CD14-positive monocyte (primary cell): ENCODE measurements around the gene NUP153. TPM values are rescaled to one million over a fixed set of nuclear protein-coding genes. Genes with fewer than 3 reads are reported as not detected.

Source experiments
- DNase-seq, 3 donors: peaks; one replicate each; pipeline ENCODE4 v3.0.0-alpha.2; 2011 to 2022
- H2AFZ ChIP-seq: 2 replicates; pipeline ENCODE4 v1.6.0; 2012; ENCODE audit warnings: mild to moderate bottlenecking, low read depth, low read length, inconsistent platforms; ENCODE audit not compliant: insufficient read depth, poor library complexity, severe bottlenecking
- H3K27ac ChIP-seq, 2 donors: 1 replicate in 1 of 2; 2 replicates in 1 of 2; pipeline ENCODE4 v1.5.1; 2012 to 2013; ENCODE audit warnings: low read length in 2 of 2, control low read depth in 1 of 2, inconsistent platforms in 1 of 2, low read depth in 1 of 2, mild to moderate bottlenecking in 1 of 2
- H3K27me3 ChIP-seq, 2 donors: one replicate each; pipeline versions ENCODE4 v1.6.0 to v1.6.1; 2011 to 2013; ENCODE audit warnings: low read length in 2 of 2; ENCODE audit not compliant: control insufficient read depth in 2 of 2, insufficient read depth in 2 of 2
- H3K36me3 ChIP-seq, 2 donors: replicated peaks in 1 of 2; 1 replicate in 1 of 2; 2 replicates in 1 of 2; pipeline versions ENCODE4 v1.5.1 to v1.6.1; 2012 to 2013; ENCODE audit warnings: low read length in 2 of 2, control low read depth in 1 of 2, inconsistent platforms in 1 of 2, mild to moderate bottlenecking in 1 of 2; ENCODE audit not compliant: insufficient read depth in 2 of 2, control insufficient read depth in 1 of 2
- H3K4me1 ChIP-seq, 2 donors: 1 replicate in 1 of 2; 2 replicates in 1 of 2; pipeline versions ENCODE4 v1.5.1 to v1.6.1; 2012 to 2013; ENCODE audit warnings: low read length in 2 of 2, control low read depth in 1 of 2, inconsistent platforms in 1 of 2, mild to moderate bottlenecking in 1 of 2, moderate library complexity in 1 of 2; ENCODE audit not compliant: insufficient read depth in 2 of 2, control insufficient read depth in 1 of 2
- H3K4me2 ChIP-seq: replicated peaks from 2 replicates; pipeline ENCODE3; 2012; ENCODE audit warnings: low read length, moderate library complexity, mild to moderate bottlenecking; ENCODE audit not compliant: poor library complexity, severe bottlenecking; ENCODE audit errors: extremely low read depth
- H3K4me3 ChIP-seq, 3 experiments: fragments of 200-600 bp in 1 of 3; sonication (generic) in 1 of 3; replicated peaks in 1 of 3; 1 replicate in 2 of 3; 2 replicates in 1 of 3; pipeline ENCODE4 v1.5.1; 2011 to 2013; ENCODE audit warnings: low read length in 3 of 3, mild to moderate bottlenecking in 3 of 3, control low read depth in 2 of 3, low read depth in 2 of 3, inconsistent platforms in 1 of 3, moderate library complexity in 1 of 3
- H3K79me2 ChIP-seq: 2 replicates; pipeline ENCODE4 v1.6.0; 2012; ENCODE audit warnings: mild to moderate bottlenecking, control low read depth, inconsistent platforms, low read length, moderate library complexity; ENCODE audit not compliant: insufficient read depth
- H3K9ac ChIP-seq: 2 replicates; pipeline ENCODE4 v1.6.0; 2017; ENCODE audit warnings: low read length, mild to moderate bottlenecking; ENCODE audit not compliant: insufficient read depth, poor library complexity, severe bottlenecking
- H3K9me3 ChIP-seq, 2 donors: replicated peaks in 1 of 2; 1 replicate in 1 of 2; 2 replicates in 1 of 2; pipeline versions ENCODE4 v1.5.1 to v1.6.1; 2012 to 2013; ENCODE audit warnings: low read length in 2 of 2, control low read depth in 1 of 2; ENCODE audit not compliant: control insufficient read depth in 1 of 2, insufficient read depth in 1 of 2
- H4K20me1 ChIP-seq: 2 replicates; pipeline ENCODE4 v1.6.0; 2012; ENCODE audit warnings: mild to moderate bottlenecking, low read length, control low read depth, moderate library complexity; ENCODE audit not compliant: insufficient read depth
- H3K27ac Mint-ChIP-seq, 7 donors: one replicate each; pipeline ENCODE4 v1.8.0; 2020; ENCODE audit warnings: mild to moderate bottlenecking in 7 of 7, mixed read lengths in 7 of 7, moderate library complexity in 6 of 7, inconsistent platforms in 2 of 7
- H3K27me3 Mint-ChIP-seq, 3 donors: one replicate each; pipeline ENCODE4 v1.8.0; 2021 to 2022; ENCODE audit warnings: low read depth in 3 of 3, mild to moderate bottlenecking in 3 of 3, mixed read lengths in 3 of 3, moderate library complexity in 3 of 3, inconsistent platforms in 1 of 3
- H3K36me3 Mint-ChIP-seq, 2 donors: one replicate each; pipeline ENCODE4 v1.8.0; 2020; ENCODE audit warnings: mixed read lengths in 2 of 2, inconsistent platforms in 1 of 2, mild to moderate bottlenecking in 1 of 2
- H3K4me1 Mint-ChIP-seq: one replicate; pipeline ENCODE4 v1.8.0; 2020; ENCODE audit warnings: mild to moderate bottlenecking, mixed read lengths
- H3K4me3 Mint-ChIP-seq, 2 donors: one replicate each; pipeline ENCODE4 v1.8.0; 2020; ENCODE audit warnings: mild to moderate bottlenecking in 2 of 2, mixed read lengths in 2 of 2, moderate library complexity in 1 of 2
- H3K9me3 Mint-ChIP-seq, 7 donors: one replicate each; pipeline ENCODE4 v1.8.0; 2020 to 2022; ENCODE audit warnings: mixed read lengths in 7 of 7, mild to moderate bottlenecking in 6 of 7, moderate library complexity in 6 of 7, inconsistent platforms in 2 of 7
- WGBS: methylation state at CpG from one replicate; pipeline ENCODE4 v1.1.5; 2013; ENCODE audit warnings: missing lambda C conversion rate; ENCODE audit not compliant: insufficient coverage; 5-methylcytosine and 5-hydroxymethylcytosine counted together
- intact Hi-C, 2 donors: fragments of 100-400 bp; cut with micrococcal nuclease; formaldehyde crosslinking; loops; one replicate each; pipeline versions ENCODE4 v1.15.0 to v1.15.1; 2023
- polyA plus RNA-seq, 3 donors: library from polyadenylated mRNA; depleted of rRNA in 1 of 3; unstranded in 2 of 3; stranded (reverse) in 1 of 3; fragments of 300-500 nt in 2 of 3; fragments of >200 nt in 1 of 3; fragmentation: Illumina TruSeq in 2 of 3; gene quantifications; 1 replicate in 2 of 3; 2 replicates in 1 of 3; pipeline ENCODE4 v1.2.3, GENCODE V29; 2012 to 2021
- TF ChIP-seq, protein P1 (sequence below): fragments of 200-600 bp; IDR thresholded peaks from one replicate; pipeline ENCODE4 v1.8.0; 2022; ENCODE audit warnings: antibody characterized with exemption, mild to moderate bottlenecking

Gene NUP153
- polyA plus RNA-seq, 3 donors = 0.99 to 13.8 (median 2.3) TPM

DNA sequence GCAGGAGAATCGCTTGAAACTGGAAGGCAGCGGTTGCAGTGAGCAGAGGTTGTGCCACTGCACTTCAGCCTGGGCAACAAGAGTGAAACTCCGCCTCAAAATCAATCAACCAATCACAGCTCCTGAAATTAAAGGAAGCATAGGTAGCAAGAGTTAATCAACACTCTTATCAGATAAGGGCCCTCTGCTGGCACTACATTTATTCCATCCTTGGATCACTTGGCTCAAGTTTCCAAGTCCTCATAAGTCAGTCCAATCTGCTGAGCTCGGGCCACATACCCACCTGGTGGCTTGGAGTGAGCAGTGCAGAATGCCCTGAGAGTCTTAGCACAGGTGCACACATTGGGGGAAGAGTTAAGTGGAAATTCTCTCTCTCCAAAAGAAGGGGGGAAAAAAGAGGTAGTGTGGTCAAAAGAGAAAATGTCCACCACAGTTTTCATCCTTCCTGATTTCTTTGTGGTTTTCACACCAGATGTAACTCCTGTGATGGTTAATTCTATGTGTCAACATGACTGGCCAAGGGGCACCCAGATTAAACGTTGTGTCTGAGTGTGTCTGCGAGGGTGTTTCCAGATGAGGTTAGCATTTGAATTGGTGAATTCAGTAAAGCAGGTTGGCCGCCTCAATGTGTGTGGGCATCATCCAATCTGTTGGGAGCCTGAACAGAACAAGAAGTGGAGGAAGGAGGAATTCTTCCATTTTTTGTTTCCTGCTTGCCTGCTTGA is 120.8 kb downstream of the NUP153 start:
- Histone ChIP-seq H3K36me3 (no peaks in the 10 kb centered on the region), H2AFZ (peak overlapping the region; percentile 16), H3K9me3 (no peaks in the 10 kb centered on the region), H3K4me2 (no peak overlapping the region), H3K27ac (no peak overlapping the region), H4K20me1 (no peaks in the 10 kb centered on the region), H3K9ac (no peak overlapping the region), H3K4me1 (peaks cover 10 to 14% of the 10 kb centered on the region in 2 donors), H3K79me2 (no peaks in the 10 kb centered on the region), H3K27me3 (no peaks in the 10 kb centered on the region), H3K4me3 (no peak overlapping the region)
- DNase-seq = peak; percentile 14 to 56 (median 32)
- Mint-ChIP-seq H3K4me1 (peaks cover 15% of the 10 kb centered on the region), H3K36me3 (peaks cover 0 to 2% of the 10 kb centered on the region in 2 donors), H3K4me3 (no peak overlapping the region), H3K27ac (peak overlapping the region; percentile 8 to 58 (median 36)), H3K9me3 (peaks cover 2 to 7% (median 5%) of the 10 kb centered on the region in 7 donors), H3K27me3 (peaks cover 10 to 13% (median 11%) of the 10 kb centered on the region in 3 donors)
- TF ChIP-seq, protein P1, sequence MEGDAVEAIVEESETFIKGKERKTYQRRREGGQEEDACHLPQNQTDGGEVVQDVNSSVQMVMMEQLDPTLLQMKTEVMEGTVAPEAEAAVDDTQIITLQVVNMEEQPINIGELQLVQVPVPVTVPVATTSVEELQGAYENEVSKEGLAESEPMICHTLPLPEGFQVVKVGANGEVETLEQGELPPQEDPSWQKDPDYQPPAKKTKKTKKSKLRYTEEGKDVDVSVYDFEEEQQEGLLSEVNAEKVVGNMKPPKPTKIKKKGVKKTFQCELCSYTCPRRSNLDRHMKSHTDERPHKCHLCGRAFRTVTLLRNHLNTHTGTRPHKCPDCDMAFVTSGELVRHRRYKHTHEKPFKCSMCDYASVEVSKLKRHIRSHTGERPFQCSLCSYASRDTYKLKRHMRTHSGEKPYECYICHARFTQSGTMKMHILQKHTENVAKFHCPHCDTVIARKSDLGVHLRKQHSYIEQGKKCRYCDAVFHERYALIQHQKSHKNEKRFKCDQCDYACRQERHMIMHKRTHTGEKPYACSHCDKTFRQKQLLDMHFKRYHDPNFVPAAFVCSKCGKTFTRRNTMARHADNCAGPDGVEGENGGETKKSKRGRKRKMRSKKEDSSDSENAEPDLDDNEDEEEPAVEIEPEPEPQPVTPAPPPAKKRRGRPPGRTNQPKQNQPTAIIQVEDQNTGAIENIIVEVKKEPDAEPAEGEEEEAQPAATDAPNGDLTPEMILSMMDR = no peak
- 26% methylated on average over 3 of the region's 7 CpGs for WGBS
- intact Hi-C loops = no loop called here

DNA sequence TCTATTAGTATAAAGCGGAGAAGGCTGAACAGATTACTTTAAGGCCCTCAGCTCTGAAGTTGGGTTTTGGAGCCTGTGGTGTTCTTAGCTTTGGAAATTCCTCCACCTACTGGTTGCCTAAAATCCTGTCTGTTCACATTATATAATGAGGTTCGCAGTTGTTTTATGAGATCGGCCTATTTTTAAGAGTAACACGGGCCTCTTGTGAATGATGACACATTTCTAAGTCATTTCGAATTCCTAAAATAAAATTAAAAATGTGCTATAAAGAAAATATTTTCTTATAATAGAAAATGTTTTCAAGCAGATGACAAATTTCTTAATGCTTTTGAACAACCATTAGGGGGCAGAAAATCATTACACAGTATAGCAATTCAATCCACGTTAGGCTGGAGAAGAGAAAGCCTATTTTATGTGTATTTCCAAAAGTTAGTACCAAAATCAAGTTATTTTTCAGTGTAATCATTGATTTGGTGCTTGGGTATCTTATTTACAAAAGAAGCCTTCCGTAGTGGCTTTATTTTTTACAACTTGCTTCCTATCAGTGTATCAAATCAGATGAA is 122.4 kb downstream of the NUP153 start:
- Histone ChIP-seq H4K20me1 (no peaks in the 10 kb centered on the region), H3K4me3 (no peak overlapping the region), H3K27ac (no peak overlapping the region), H3K27me3 (peaks cover 0 to 5% of the 10 kb centered on the region in 2 donors), H3K9ac (no peak overlapping the region), H3K9me3 (no peaks in the 10 kb centered on the region), H2AFZ (no peak overlapping the region), H3K36me3 (no peaks in the 10 kb centered on the region), H3K4me1 (peaks cover 7 to 13% of the 10 kb centered on the region in 2 donors), H3K79me2 (no peaks in the 10 kb centered on the region), H3K4me2 (peak overlapping the region; percentile 33)
- H3K4me1 Mint-ChIP-seq = peaks cover 17% of the 10 kb centered on the region
- peaks cover 16 to 24% (median 18%) of the 10 kb centered on the region in 3 donors for H3K27me3 Mint-ChIP-seq
- DNase-seq = peak in 1 of 3 donors; percentile 30
- no peak overlapping the region for H3K4me3 Mint-ChIP-seq
- peaks cover 2 to 9% (median 7%) of the 10 kb centered on the region in 7 donors for H3K9me3 Mint-ChIP-seq
- intact Hi-C loops = no loop called here
- no peak overlapping the region for H3K27ac Mint-ChIP-seq
- TF ChIP-seq, protein P1 = peak; percentile 83
- H3K36me3 Mint-ChIP-seq = peaks cover 0 to 3% of the 10 kb centered on the region in 2 donors
- no CpG with 5 or more reads among the region's 7 CpGs for WGBS
